GM19468 (cell line): ENCODE measurements around the gene DLG4.
A peak's percentile ranks its signal among the peaks of the same experiment; 100 is the strongest.
"Not testable (repeated sequence)": the region's sequence is repeated elsewhere in the genome, so short reads cannot be mapped to it uniquely, and the experiment has no call there.

Experiments used
- ATAC-seq: cut with Tn5 transposase; IDR thresholded peaks from one replicate; pipeline ENCODE4 v1.9.1; 2021; ENCODE audit warnings: mild to moderate bottlenecking, moderate library complexity, moderate number of reproducible peaks; ENCODE audit not compliant: unreplicated experiment; ENCODE audit errors: extremely low read depth

DLG4 gene

DNA sequence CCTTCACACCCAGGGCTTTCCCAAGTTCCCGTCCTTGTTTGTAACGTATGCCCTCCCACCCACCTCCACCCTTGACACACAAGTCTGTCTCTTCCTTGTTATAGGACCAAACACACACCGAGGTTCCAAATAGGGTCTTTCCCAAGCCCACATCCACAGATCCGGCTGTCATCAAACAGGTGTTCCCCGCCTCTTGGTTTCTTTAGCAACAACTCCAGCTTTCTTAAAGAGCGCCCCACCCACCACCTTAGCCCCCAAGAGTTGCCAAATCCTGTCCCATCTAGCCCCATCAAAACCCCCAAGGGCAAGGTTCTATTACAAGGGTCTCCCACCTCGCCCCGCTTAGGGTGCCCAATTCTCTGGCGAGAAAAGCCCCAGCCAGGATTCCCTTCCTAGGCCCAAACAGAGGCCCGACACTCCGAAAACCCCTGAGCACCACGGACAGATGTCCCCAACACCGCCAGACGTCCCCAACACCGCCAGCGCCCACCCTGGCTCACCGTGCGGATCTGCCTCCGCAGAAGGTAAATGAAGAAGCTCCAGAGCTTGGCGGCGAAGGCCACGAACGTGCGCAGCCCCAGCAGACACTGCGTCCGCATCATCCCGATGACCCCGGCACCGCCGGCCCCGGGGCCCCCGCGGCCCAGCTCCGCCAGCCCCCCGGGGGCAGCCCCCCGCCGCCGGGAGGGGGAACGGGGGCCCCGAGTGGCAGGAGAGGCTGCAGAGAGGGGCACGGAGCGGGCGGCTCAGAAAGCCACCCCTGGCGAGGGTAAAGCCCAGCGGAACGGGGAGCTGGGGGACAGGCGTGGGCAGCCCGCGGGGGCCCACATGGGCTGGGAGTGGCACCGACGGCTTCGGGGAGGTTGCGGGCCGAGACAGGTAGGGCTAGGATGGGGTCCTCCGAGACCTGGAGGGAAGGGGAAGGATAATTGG, 31.3 kb upstream of the DLG4 start:
- ATAC-seq: no peak

DNA sequence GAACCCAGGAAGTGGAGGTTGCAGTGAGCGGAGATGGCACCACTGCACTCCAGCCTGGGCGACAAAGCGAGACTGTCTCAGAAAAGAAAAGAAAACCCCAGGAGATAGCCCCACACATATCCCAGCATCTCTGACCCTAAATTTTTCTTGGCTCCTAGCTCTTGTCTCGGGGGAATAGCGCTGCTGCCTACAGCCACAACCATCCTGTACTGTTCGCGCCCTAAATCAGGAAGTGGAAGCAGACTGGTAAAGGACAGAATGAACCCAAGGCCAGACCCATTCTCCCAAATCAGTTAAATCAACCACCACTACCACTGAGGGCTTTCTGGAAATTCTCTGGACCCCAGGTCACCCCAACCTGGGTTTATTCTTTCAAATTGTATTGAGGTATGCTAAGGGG, 30.2 kb upstream of the DLG4 start:
- ATAC-seq: no peak

DNA sequence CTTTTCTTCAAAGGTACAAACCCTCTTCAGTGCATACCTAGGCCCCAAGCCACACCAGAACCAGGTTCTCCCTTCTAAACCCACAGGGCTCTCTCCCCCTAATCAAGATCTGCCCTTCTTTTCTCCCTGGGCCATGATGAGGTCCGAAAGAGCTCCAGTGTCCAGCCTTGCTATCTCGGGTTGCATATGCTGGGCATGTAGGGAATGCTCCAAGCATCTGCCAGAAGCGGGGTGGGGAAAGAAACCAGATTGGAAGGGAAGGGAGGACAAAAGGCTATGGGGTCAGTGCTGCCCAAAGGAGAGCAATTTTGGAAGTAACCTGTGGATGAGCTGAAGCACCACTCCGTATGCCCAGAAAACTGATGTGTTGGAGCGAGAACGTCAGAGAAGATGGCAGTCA, 29.6 kb upstream of the DLG4 start:
- ATAC-seq: no peak

DNA sequence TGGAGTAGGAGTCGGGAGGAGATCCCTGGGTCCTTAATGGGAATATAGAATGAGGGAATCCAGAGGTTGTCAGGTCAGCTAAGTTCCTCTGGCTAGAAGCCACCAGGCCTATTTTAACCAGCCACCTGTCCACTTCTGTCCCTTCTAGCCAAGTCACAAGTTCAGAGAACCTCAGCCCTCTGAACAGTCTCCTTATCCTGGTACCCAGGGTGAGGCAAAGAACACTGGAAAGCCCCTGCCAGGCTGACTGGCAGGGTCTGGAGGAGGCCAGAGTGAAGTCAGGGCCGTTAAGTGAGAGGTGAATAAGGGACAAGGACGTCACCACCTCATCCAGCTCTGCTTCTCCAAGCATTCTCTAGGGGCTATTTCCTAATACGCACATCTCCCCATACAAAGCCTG, 29.2 kb upstream of the DLG4 start:
- ATAC-seq: no peak

DNA sequence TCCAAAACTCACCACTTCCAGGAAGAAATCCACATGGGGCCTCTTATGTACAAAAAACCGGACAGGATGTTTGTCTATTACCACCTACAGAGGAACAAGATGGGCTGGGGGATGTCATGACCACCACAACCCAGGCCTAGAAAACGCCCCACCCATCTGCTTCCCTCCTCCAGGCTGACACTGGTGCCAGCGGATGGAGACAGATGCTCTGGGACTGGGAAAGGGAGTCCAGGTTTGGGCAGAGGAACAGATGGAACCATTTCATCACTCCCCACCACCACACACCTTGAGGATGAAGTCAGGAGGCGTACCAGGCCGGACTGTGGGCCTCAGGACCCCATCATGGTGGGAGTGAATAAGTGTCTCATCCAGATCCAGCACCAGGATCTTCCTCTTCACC, 27.1 kb upstream of the DLG4 start:
- no peak for ATAC-seq

DNA sequence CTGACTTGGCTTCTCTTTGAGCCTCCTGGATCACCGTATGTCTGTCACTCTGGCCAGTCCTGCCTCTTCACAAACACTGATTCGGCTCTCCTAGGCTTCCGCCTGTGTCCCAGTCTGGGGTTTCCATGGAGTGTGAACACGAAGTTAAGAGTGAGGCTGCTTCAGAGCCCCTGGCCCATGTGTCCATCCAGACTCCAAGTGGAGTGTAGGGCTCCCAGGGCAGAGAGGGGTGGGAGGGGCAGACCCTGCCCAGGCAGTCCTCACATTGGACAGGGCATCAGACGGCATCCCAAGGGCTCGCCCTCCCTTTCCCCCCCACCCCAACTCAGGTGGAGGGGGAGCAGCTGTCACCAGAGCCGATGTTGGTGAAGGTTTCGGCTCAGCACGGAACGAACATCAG, 24.2 kb upstream of the DLG4 start:
- not testable (repeated sequence) for ATAC-seq

DNA sequence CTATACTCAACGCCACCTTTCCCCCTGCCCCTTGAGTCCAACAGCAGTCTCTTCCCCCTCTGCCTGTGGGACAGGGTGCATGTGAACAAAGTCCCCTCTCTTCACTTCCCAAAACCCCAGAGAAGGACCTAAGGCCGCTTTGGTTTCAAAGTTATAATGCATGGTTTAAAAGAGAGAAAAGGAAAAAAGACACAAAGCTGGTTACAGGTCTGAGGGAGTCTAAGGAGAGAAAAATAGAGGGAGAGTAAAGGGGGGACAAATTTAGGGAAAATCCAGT, 23.8 kb upstream of the DLG4 start:
- no peak for ATAC-seq

DNA sequence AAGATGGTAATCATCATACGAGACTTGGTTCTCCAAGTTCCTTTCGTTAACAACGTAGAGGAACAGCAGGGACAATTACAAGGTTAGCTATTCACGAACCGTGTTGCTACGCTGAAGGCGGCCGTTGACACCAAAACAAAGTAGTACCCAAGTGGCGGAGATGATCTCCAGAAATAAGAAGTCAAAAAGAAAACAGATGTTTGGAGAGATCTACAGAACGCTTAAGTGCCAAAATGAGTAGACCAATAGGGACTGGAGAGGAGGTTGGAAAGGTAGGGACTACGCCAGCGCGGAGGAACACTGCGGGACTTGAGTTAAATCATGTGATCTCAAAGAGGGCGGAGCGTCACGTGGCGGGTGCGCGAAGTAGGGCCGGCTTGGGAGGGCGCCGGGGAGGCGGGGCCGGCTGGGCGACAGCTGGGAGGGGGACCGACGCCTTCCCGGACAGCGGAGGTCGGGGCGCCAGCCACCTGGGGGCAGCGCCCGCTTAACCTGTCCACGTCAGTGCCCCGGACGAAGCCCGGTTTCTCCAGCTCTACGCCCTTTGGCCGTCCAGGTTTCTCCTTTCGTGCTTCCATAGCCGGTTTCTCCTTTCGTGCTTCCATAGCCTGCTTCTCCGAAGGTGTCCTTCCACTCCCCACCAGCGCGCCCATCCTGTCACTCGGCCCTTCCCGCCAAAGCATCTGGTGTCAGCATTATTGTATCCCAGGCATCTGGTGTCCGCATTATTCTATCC, 23.2 kb upstream of the DLG4 start:
- peak; percentile 17 for ATAC-seq

DNA sequence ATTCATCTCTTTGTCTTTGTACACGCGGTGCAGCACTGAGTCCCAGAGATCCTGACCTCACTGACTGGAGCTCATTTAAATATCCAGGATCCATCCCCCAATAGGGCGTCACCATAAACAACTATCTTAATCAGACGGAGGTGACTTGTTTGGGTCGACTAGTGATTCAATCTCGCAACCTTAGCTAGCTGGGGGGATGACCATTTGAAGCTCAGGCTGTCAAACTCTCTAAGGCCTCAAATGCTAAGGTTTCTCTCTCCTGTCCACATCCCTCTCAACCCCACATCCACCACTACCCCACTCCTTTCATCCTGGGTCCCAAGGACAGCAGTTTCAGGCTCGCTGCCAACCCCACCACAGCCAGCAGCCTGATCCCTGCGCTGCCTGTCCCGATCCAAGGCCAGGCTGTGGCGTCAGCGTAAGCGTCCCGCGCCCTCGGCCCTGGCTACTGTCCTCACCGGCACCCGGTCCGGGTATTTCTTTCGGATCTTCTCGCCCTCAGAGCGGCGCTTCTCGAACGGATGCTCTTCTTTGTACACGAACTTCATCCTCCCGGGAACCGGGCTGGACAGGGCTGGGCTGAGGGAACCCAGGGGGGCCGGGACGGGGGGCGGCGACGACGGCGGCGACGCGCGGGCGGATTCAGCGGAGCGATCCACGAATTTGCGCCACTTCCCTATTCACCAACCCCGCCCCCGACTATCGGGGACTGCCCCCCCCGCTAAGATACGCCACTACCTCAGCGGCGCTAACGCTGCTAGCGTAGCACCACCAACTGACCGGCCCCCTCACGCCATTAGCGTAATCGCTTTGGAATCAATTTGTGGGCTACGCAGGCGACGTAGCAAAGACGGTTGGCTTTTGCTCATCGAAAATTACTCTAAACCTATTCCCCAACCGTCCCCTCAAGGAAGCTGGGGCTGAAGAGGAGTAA, 22.4 kb upstream of the DLG4 start, which contains the start of gene GABARAP:
Gene GABARAP (minus strand): TSS at position 667 of the 934 bp plus-strand sequence. CDS start 119 bp downstream, at position 548.
- ATAC-seq: no peak

DNA sequence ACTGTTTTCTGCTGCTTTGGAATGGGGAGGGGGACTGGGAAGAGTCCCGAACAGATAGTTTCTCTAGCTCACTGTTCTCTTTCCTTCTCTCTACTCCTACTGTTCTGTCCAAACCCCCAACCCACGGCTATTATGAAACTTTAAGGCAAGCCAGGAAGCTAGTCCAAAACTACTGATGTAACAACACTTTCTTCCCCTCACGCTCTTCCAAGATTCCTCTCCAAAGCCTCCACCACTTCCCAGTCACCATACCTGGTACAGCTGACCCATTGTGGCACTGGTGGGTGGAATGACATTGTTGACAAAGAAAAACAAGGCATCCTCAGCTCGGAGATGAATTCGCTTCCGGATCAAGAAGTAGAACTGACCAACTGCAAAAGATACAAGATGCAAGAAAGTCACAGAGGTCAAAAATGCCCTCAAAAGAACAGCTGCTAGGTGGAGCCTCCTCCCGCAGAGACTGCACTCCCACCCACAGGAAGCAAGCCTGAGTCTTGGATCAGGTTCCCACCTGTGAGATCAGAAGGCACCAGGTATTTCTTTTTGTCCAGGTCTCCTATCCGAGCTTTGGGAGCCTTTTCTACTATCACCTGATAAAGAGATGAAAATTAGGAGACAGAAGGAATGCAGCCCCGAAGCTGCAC, 21.6 kb upstream of the DLG4 start:
- no peak for ATAC-seq

DNA sequence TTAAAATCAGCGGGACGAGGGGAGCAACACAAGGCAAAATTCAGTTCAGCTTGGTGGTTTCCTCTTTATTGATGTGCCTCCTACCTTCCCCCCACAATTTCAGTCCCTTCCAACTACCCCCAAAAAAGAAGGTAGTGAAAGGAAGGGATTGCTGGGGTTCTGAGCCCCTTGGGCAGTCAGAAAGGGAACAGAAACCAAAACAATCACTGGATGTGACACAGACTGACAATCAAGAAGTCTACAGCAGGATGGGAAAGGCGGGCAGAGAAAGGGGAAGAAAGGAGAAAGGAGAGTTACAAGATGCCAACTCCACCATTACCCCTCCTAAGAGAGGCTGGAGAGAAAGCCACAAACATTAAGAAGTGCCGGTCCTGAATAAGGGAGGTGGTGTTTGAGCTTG, 20.7 kb upstream of the DLG4 start:
- no peak for ATAC-seq

DNA sequence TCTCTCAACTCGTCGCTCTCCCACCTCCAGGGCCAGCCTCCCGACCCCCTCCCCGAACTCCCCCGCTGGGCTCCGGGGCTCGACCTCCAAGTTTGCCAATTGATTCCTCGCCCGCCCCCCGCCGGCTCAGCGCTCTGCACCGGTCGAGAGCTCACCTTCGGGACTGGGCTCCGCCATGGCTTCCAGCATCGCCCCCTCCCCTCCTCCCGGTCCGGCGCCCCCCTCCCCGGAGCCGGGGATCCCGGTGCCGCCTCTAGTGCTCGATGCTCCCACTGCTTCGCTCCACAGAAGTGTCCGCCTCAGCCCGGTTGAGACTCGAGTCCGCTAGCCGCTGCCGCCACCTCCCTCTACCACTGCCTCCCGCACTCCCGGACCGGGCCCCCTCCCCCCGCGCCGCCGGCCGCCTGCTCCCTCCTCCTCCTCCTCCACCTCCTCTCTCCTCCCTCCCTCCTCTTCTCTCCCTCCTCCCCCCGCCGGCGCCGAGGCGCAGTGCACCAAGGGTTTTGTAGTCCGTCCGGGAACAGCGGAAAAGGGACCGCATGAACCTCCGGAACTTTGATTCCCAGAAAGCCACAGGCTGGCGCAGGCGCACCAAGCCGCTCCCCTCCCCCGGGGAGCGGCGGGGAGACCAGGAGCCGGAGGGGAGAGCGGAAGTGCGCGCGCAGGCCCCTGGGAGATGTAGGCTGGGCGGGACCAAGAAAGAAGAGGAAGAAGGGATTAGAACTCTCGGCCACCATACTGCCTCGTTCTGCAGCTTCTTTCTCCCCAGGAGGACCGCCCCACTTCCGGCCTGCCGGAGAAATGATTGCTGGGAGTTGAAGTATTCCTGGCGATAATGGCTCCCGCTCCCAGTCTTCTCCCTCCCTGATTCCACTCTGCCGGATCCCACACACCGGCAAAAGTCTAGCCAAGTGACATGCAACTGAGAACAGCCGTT, 19.7 kb upstream of the DLG4 start, which contains the start of gene PHF23:
Gene PHF23 (minus strand): TSS at position 367 of the 937 bp plus-strand sequence. CDS start 178 bp downstream, at position 189.
- peak; percentile 54 for ATAC-seq

DNA sequence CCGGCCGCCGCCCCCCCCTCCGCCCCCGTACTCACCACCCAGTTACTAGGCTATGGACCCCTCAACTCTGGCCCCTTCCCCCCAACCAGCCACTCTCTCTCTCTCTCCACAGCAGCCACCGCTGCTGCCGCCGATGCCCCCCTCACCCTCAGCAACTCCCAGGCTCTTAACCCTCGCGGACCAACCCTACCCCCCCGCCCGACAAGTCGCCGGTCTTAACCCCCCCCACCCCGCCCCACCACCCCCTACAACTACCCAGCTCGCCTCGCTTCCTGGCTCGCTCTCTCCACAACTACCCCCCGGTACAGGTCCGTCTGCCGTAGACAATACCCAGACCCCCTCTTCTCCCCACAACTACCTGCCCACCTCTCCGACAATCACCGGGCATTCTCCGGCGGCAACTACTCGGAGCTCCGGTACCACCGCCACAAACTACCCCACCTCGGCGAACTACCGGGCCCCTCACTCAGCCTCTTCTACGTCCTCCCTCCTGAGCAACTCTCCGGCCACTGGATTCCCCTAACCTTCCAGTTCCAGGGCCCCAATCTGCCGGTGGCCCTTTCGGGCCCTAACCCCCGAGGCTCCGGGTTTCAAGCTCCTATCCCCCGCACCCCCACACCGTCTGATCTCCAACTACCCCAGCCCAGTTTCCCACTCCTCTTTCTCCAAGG, 18.9 kb upstream of the DLG4 start:
- ATAC-seq: no peak

DNA sequence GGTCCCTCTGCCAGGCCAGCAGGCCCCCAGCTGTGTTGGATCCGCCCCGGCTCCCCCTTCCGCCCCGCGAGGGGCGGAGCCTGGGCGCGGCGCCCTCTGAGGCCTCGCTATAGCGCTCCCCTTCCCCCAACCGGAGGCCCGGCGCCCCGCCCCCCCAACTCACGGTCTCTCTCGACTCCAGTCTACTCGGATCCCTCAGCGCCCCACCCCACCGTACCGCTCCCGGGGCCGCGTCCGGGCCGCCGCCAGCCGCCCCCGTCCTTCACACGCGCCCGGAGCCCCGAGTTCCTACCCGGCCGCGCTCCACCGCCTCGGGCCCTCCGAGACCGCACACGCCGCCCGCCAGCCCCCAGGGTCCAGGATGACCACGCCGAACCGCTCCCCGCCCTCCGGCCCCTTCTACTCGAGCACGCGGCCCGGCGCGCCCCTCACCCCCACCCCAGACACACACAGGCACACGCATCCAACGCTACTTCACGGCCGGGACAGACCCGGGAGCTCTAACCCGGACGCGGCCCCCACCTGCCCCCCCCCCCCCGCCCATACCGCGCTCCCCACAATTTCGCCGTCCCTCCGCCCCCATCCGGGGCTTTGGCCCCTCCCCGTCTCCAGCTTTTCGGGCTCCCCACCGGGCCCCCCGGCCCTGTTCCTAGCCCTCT, 18.3 kb upstream of the DLG4 start:
- ATAC-seq: no peak

DNA sequence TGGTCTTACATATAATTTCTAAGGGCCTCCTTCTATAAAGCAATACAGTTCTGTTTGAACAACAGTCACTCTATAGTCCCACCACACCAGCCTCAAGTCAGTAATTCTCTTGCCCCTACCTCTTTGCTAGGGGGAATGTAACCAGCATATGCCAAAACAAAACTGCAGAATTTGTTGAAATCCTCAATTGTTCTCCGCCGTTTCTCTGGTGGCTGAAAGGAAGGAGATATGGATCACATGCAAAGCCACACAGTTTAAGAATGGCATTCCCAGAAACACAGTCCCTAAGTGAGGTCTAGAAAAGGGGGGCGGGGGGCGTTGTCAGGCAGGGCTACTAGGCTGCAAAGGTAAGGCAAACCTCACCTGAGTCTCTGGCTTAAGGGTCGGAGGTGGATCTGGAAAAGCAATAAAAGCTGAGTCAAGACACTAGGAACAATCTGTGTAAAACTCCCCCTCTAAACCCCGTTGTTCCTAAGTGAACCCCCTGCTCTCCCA, 17.7 kb upstream of the DLG4 start:
- no peak for ATAC-seq

DNA sequence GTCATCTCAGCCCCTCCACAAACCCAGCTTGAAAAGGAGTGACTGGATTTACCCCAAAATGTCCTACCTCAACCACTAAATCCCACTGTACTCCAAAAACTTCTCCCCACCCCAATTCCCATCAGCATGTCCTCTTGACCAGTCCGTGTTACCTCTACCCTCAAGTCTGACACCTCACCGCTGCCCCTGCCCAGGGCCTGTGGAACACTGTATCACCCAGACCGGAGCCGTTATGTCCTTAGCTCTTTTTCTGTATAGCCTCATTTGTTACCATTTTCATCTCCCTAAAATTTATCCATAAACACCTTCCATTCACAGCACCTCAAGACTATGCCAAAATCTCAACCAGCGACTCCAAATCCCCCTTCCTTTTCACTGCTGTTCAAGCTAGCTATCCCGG, 17.2 kb upstream of the DLG4 start:
- no peak for ATAC-seq
